H9 (cell line): ENCODE data around the gene SLC46A1. TPM values are rescaled to one million over a fixed set of nuclear protein-coding genes. Genes with fewer than 3 reads are reported as not detected.

ENCODE experiments used
- DNase-seq: peaks from one replicate; pipeline ENCODE4 v3.0.0-alpha.2; 2017
- H2AFZ ChIP-seq: one replicate; pipeline ENCODE4 v1.6.1; 2013; ENCODE audit warnings: mild to moderate bottlenecking, low read length, control low read depth, moderate library complexity
- H2AK5ac ChIP-seq: 2 replicates; pipeline ENCODE4 v1.6.1; 2013; ENCODE audit warnings: low read length, control low read depth, mixed read lengths; ENCODE audit not compliant: insufficient read length
- H2BK120ac ChIP-seq: one replicate; pipeline ENCODE4 v1.6.1; 2013; ENCODE audit warnings: low read depth, mild to moderate bottlenecking, low read length, control low read depth, inconsistent platforms; ENCODE audit not compliant: poor library complexity, severe bottlenecking
- H2BK12ac ChIP-seq: 2 replicates; pipeline ENCODE4 v1.6.1; 2013; ENCODE audit warnings: low read length, control low read depth, mixed read lengths, low read depth; ENCODE audit not compliant: insufficient read length
- H2BK15ac ChIP-seq: 2 replicates; pipeline ENCODE4 v1.6.1; 2013; ENCODE audit warnings: low read depth, low read length, control low read depth
- H2BK20ac ChIP-seq: one replicate; pipeline ENCODE4 v1.6.1; 2013; ENCODE audit warnings: low read depth, mild to moderate bottlenecking, low read length, control low read depth, inconsistent platforms; ENCODE audit not compliant: poor library complexity, severe bottlenecking
- H2BK5ac ChIP-seq: 2 replicates; pipeline ENCODE4 v1.6.1; 2013; ENCODE audit warnings: low read length, control low read depth, mixed read lengths; ENCODE audit not compliant: insufficient read length
- H3K14ac ChIP-seq: 2 replicates; pipeline ENCODE4 v1.6.1; 2013; ENCODE audit warnings: low read length, control low read depth; ENCODE audit not compliant: insufficient read depth
- H3K18ac ChIP-seq: 2 replicates; pipeline ENCODE4 v1.6.1; 2013; ENCODE audit warnings: low read depth, mild to moderate bottlenecking, mixed read lengths, low read length, control low read depth; ENCODE audit not compliant: insufficient read length
- H3K23ac ChIP-seq: 2 replicates; pipeline ENCODE4 v1.6.1; 2013; ENCODE audit warnings: low read length, control low read depth, mixed read lengths, low read depth; ENCODE audit not compliant: insufficient read length
- H3K23me2 ChIP-seq: 2 replicates; pipeline ENCODE4 v1.6.1; 2013; ENCODE audit warnings: low read depth, mild to moderate bottlenecking, mixed read lengths, low read length, control low read depth; ENCODE audit not compliant: insufficient read length, poor library complexity, severe bottlenecking
- H3K27ac ChIP-seq: 2 replicates; pipeline ENCODE4 v1.5.1; 2013; ENCODE audit warnings: low read length, control low read depth, mixed read lengths, low read depth; ENCODE audit not compliant: insufficient read length
- H3K27me3 ChIP-seq: 2 replicates; pipeline ENCODE4 v1.6.1; 2013; ENCODE audit warnings: low read length, control low read depth, inconsistent platforms; ENCODE audit not compliant: insufficient read depth
- H3K4ac ChIP-seq: 2 replicates; pipeline ENCODE4 v1.6.1; 2013; ENCODE audit warnings: low read depth, mild to moderate bottlenecking, control low read depth, inconsistent platforms, low read length, moderate library complexity
- H3K4me1 ChIP-seq: 2 replicates; pipeline ENCODE4 v1.6.1; 2013; ENCODE audit warnings: low read length, control low read depth, inconsistent platforms; ENCODE audit not compliant: insufficient read depth
- H3K4me2 ChIP-seq: 2 replicates; pipeline ENCODE4 v1.6.1; 2013; ENCODE audit warnings: low read length, control low read depth, mixed read lengths; ENCODE audit not compliant: insufficient read length, insufficient read depth
- H3K56ac ChIP-seq: 2 replicates; pipeline ENCODE4 v1.6.1; 2013; ENCODE audit warnings: low read depth, mild to moderate bottlenecking, mixed read lengths, low read length, control low read depth; ENCODE audit not compliant: insufficient read length
- H3K79me1 ChIP-seq: 2 replicates; pipeline ENCODE4 v1.6.1; 2013; ENCODE audit warnings: low read depth, mild to moderate bottlenecking, moderate library complexity, low read length, control low read depth, inconsistent platforms; ENCODE audit not compliant: insufficient read depth, poor library complexity, severe bottlenecking
- H3K79me2 ChIP-seq: 2 replicates; pipeline ENCODE4 v1.6.1; 2013; ENCODE audit warnings: low read length, control low read depth, inconsistent platforms; ENCODE audit not compliant: insufficient read depth
- H3K9ac ChIP-seq: 2 replicates; pipeline ENCODE4 v1.6.1; 2013; ENCODE audit warnings: low read length, control low read depth, mixed read lengths; ENCODE audit not compliant: insufficient read length; ENCODE audit errors: extremely low read depth
- H3K9me3 ChIP-seq: one replicate; pipeline ENCODE4 v1.6.1; 2013; ENCODE audit warnings: low read depth, low read length, inconsistent platforms; ENCODE audit not compliant: control insufficient read depth
- H3T11ph ChIP-seq: one replicate; pipeline ENCODE4 v1.6.1; 2013; ENCODE audit warnings: mild to moderate bottlenecking, low read length, control low read depth, inconsistent platforms
- H4K20me1 ChIP-seq: one replicate; pipeline ENCODE4 v1.6.1; 2013; ENCODE audit not compliant: control insufficient read depth, insufficient read length, insufficient read depth
- H4K5ac ChIP-seq: 2 replicates; pipeline ENCODE4 v1.6.1; 2013; ENCODE audit warnings: low read depth, mild to moderate bottlenecking, mixed read lengths, low read length, control low read depth; ENCODE audit not compliant: insufficient read length
- H4K8ac ChIP-seq: replicated peaks from 2 replicates; pipeline ENCODE4 v1.6.1; 2013; ENCODE audit warnings: low read length, control low read depth, mixed read lengths, low read depth; ENCODE audit not compliant: insufficient read length
- H4K91ac ChIP-seq: 2 replicates; pipeline ENCODE4 v1.6.1; 2013; ENCODE audit warnings: low read depth, mild to moderate bottlenecking, moderate library complexity, mixed read lengths, low read length, control low read depth; ENCODE audit not compliant: insufficient read length
- H3K27ac Mint-ChIP-seq, 3 experiments: 2 replicates in 2 of 3; 3 replicates in 1 of 3; pipeline ENCODE4 v1.8.0; 2020 to 2021; ENCODE audit warnings: mixed read lengths in 3 of 3, mild to moderate bottlenecking in 1 of 3, moderate library complexity in 1 of 3
- H3K27me3 Mint-ChIP-seq: 2 replicates; pipeline ENCODE4 v1.8.0; 2021; ENCODE audit warnings: low read depth, mild to moderate bottlenecking, moderate library complexity, mixed read lengths
- H3K36me3 Mint-ChIP-seq, 3 experiments: 2 replicates in 2 of 3; 3 replicates in 1 of 3; pipeline ENCODE4 v1.8.0; 2020 to 2021; ENCODE audit warnings: low read depth in 3 of 3, mixed read lengths in 3 of 3; ENCODE audit not compliant: insufficient read depth in 1 of 3
- H3K4me1 Mint-ChIP-seq, 2 experiments: 2 replicates each; pipeline ENCODE4 v1.8.0; 2020; ENCODE audit warnings: mixed read lengths in 2 of 2
- H3K4me3 Mint-ChIP-seq, 2 experiments: 2 replicates in 1 of 2; 3 replicates in 1 of 2; pipeline ENCODE4 v1.8.0; 2020 to 2021; ENCODE audit warnings: mild to moderate bottlenecking in 2 of 2, mixed read lengths in 2 of 2, moderate library complexity in 1 of 2
- H3K9me3 Mint-ChIP-seq, 2 experiments: 2 replicates in 1 of 2; 3 replicates in 1 of 2; pipeline ENCODE4 v1.8.0; 2020; ENCODE audit warnings: mild to moderate bottlenecking in 2 of 2, mixed read lengths in 2 of 2, moderate library complexity in 1 of 2
- CTCF ChIP-seq: fragments of 200-600 bp; sonication (generic); conservative IDR thresholded peaks from 3 replicates; pipeline ENCODE4 v1.8.0; 2021; ENCODE audit warnings: antibody characterized with exemption, mild to moderate bottlenecking
- WGBS: extraction: QIAGEN DNeasy Blood & Tissue Kit; methylation state at CpG from one replicate; pipeline ENCODE4 v1.1.7; 2013; ENCODE audit warnings: missing lambda C conversion rate, low lambda C conversion rate, mixed read lengths; ENCODE audit not compliant: insufficient read length; ENCODE audit errors: extremely low coverage; 5-methylcytosine and 5-hydroxymethylcytosine counted together
- total RNA-seq: library from RNA; stranded (reverse); gene quantifications from 2 replicates; pipeline ENCODE4 v1.2.1, GENCODE V29; 2021

The SLC46A1 gene
- total RNA-seq, 1 experiment from 2014 or later: 8.7 TPM

GRCh38 chr17:28392491-28392890 is 13.5 kb downstream of the SLC46A1 start:
- Histone ChIP-seq H2BK20ac (no peak overlapping the region), H2BK120ac (no peak overlapping the region), H4K91ac (no peak overlapping the region), H2AK5ac (no peak overlapping the region), H3K79me2 (no peaks in the 10 kb centered on the region), H3K4ac (no peak overlapping the region), H2BK15ac (no peak overlapping the region), H3K9me3 (no peaks in the 10 kb centered on the region), H3T11ph (no peak overlapping the region), H3K18ac (no peak overlapping the region), H3K9ac (no peak overlapping the region), H3K56ac (no peak overlapping the region), H3K23ac (no peak overlapping the region), H2BK12ac (no peak overlapping the region), H3K23me2 (no peaks in the 10 kb centered on the region), H2AFZ (no peak overlapping the region), H3K4me1 (no peaks in the 10 kb centered on the region), H4K5ac (no peak overlapping the region), H4K20me1 (no peaks in the 10 kb centered on the region), H3K79me1 (no peaks in the 10 kb centered on the region), H2BK5ac (no peak overlapping the region), H4K8ac (no peak overlapping the region), H3K27me3 (no peaks in the 10 kb centered on the region), H3K27ac (no peak overlapping the region), H3K4me2 (no peak overlapping the region), H3K14ac (no peak overlapping the region; the same call in 1 of the 2 replicates)
- Mint-ChIP-seq H3K9me3 (no peaks in the 10 kb centered on the region), H3K27ac (peak overlapping the region in 1 of 3 experiments; percentile 40; a peak in 1 of 7 replicates), H3K4me1 (peaks cover 0 to 11% of the 10 kb centered on the region in 2 experiments; a peak in 2 of 4 replicates), H3K4me3 (no peak overlapping the region), H3K36me3 (peaks cover 0 to 3% (median 0%) of the 10 kb centered on the region in 3 experiments; a peak in 2 of 7 replicates), H3K27me3 (peaks cover 16% of the 10 kb centered on the region)
- no CpG with 5 or more reads among the region's 10 CpGs for WGBS
- TF ChIP-seq CTCF: no peak
- DNase-seq: peak; percentile 46
